OCI-LY7 (cell line): Measurements from ENCODE around the gene NUBP2. TPM values are rescaled to one million over a fixed set of nuclear protein-coding genes. Genes with fewer than 3 reads are reported as not detected.

Source experiments
- BruUV-seq: library from RNA; stranded (reverse); fragments of 400-500 nt; replicated peaks from 2 replicates; lab custom pipeline; 2021; lab: Mats Ljungman, UMichigan
- CTCF ChIA-PET: fragments of 300-600 bp; sonication (Branson Sonifier 250); formaldehyde crosslinking; loops from one replicate; lab custom pipeline; 2022; ENCODE audit warnings: antibody characterized with exemption; ENCODE audit not compliant: unreplicated experiment; lab: Charles Lee
- POLR2A ChIA-PET: fragments of 300-600 bp; sonication (Branson Sonifier 250); formaldehyde crosslinking; loops from one replicate; lab custom pipeline; 2022; ENCODE audit warnings: antibody characterized with exemption; lab: Charles Lee
- DNase-seq: peaks from one replicate; pipeline ENCODE4 v3.0.0-alpha.2; 2015; ENCODE audit warnings: low spot score
- H2AFZ ChIP-seq: fragments of 200-600 bp; sonication (generic), shearing (Covaris generic); 2 replicates; pipeline ENCODE4 v1.6.1; 2014; ENCODE audit warnings: mild to moderate bottlenecking, antibody characterized with exemption, low read length, moderate library complexity
- H3K27ac ChIP-seq: fragments of 200-600 bp; sonication (generic); 2 replicates; pipeline ENCODE4 v1.5.1; 2014; ENCODE audit warnings: mixed run types, low read depth, mild to moderate bottlenecking, moderate library complexity, low read length, inconsistent platforms; ENCODE audit not compliant: poor library complexity, severe bottlenecking
- H3K36me3 ChIP-seq: fragments of 200-600 bp; sonication (generic); 2 replicates; pipeline ENCODE4 v1.6.1; 2014; ENCODE audit warnings: mild to moderate bottlenecking, antibody characterized with exemption, low read length, moderate library complexity, mixed read lengths; ENCODE audit not compliant: insufficient read depth
- H3K4me1 ChIP-seq: fragments of 200-600 bp; sonication (generic); 2 replicates; pipeline ENCODE4 v1.5.1; 2014; ENCODE audit warnings: mild to moderate bottlenecking, low read length; ENCODE audit not compliant: insufficient read depth, poor library complexity, severe bottlenecking
- H3K4me2 ChIP-seq: fragments of 200-600 bp; sonication (generic); 2 replicates; pipeline ENCODE4 v1.6.1; 2014; ENCODE audit warnings: mild to moderate bottlenecking, low read length
- H3K4me3 ChIP-seq: fragments of 200-600 bp; sonication (generic); 2 replicates; pipeline ENCODE4 v1.5.1; 2014; ENCODE audit warnings: mild to moderate bottlenecking, low read depth, low read length; ENCODE audit not compliant: poor library complexity, severe bottlenecking
- H3K79me2 ChIP-seq: fragments of 200-600 bp; sonication (generic); 2 replicates; pipeline ENCODE4 v1.6.1; 2016; ENCODE audit warnings: low read depth, mild to moderate bottlenecking, low read length, moderate library complexity, mixed read lengths; ENCODE audit not compliant: insufficient read depth
- H3K9me2 ChIP-seq: fragments of 200-600 bp; sonication (generic); 2 replicates; pipeline ENCODE4 v1.6.1; 2016; ENCODE audit warnings: mild to moderate bottlenecking, low read length, mixed read lengths; ENCODE audit not compliant: insufficient read depth
- H3K9me3 ChIP-seq: fragments of 200-600 bp; sonication (generic); 2 replicates; pipeline ENCODE4 v1.6.1; 2014; ENCODE audit warnings: mild to moderate bottlenecking, mixed run types, low read length, mixed read lengths
- H4K20me1 ChIP-seq: fragments of 200-600 bp; sonication (generic); 2 replicates; pipeline ENCODE4 v1.6.1; 2014; ENCODE audit warnings: mild to moderate bottlenecking, antibody characterized with exemption, low read length, moderate library complexity, mixed read lengths; ENCODE audit not compliant: insufficient read depth
- CTCF ChIP-seq: fragments of 200-600 bp; sonication (generic); conservative IDR thresholded peaks from 2 replicates; pipeline ENCODE4 v1.5.1; 2014; ENCODE audit warnings: mild to moderate bottlenecking, antibody characterized with exemption, low read length, moderate library complexity, mixed read lengths
- EZH2phosphoT487 ChIP-seq: fragments of 200-600 bp; sonication (generic); IDR thresholded peaks from 2 replicates; pipeline ENCODE4 v1.6.1; 2018; ENCODE audit warnings: low read depth, borderline replicate concordance, mild to moderate bottlenecking, mixed run types, antibody characterized with exemption, low read length, moderate library complexity, mixed read lengths
- intact Hi-C: fragments of 100-400 bp; cut with micrococcal nuclease; formaldehyde crosslinking; loops from one replicate; pipeline ENCODE4 v1.10.0; 2022; ENCODE audit not compliant: unreplicated experiment
- total RNA-seq, 2 experiments: library from RNA; depleted of rRNA in 1 of 2; stranded (reverse); fragments of >200 nt in 1 of 2; shearing (Covaris generic) in 1 of 2; gene quantifications; 2 replicates each; pipeline ENCODE4 v1.2.3, GENCODE V29; 2014 to 2022

Gene NUBP2
- total RNA-seq, 2 experiments from 2014 or later: 62.7 to 94.9 TPM

GRCh38 chr16:1820946-1821290, 38.2 kb downstream of the NUBP2 start:
- Histone ChIP-seq H3K4me2 (no peak overlapping the region), H3K79me2 (no peaks in the 10 kb centered on the region), H3K4me3 (no peak overlapping the region), H3K9me2 (no peaks in the 10 kb centered on the region), H3K27ac (no peak overlapping the region), H2AFZ (no peak overlapping the region), H3K36me3 (no peaks in the 10 kb centered on the region), H3K4me1 (peaks cover 4% of the 10 kb centered on the region), H4K20me1 (no peaks in the 10 kb centered on the region), H3K9me3 (no peaks in the 10 kb centered on the region)
- ChIA-PET POLR2A (no interaction called here), CTCF (no interaction called here)
- BruUV-seq: no TSS peak
- DNase-seq: no peak
- intact Hi-C loops: no loop called here
- TF ChIP-seq CTCF (no peak), EZH2phosphoT487 (no peak)

GRCh38 chr16:1821861-1822611, 39.3 kb downstream of the NUBP2 start:
- TF ChIP-seq EZH2phosphoT487 (no peak), CTCF (no peak)
- no peak overlapping the region for H2AFZ ChIP-seq
- no peak overlapping the region for H3K27ac ChIP-seq
- no peaks in the 10 kb centered on the region for H3K36me3 ChIP-seq
- no peaks in the 10 kb centered on the region for H3K79me2 ChIP-seq
- no TSS peak for BruUV-seq
- H3K4me1 ChIP-seq: peaks cover 4% of the 10 kb centered on the region
- POLR2A ChIA-PET: no interaction called here
- CTCF ChIA-PET: interaction anchor here (0.6 kb wide), 1 partner anchor 107 kb away, joined by 3 read pairs; no protein-coding TSS in a partner anchor
- no peak overlapping the region for H3K4me3 ChIP-seq
- H3K9me3 ChIP-seq: no peaks in the 10 kb centered on the region
- no peaks in the 10 kb centered on the region for H3K9me2 ChIP-seq
- intact Hi-C loops: no loop called here
- no peaks in the 10 kb centered on the region for H4K20me1 ChIP-seq
- H3K4me2 ChIP-seq: no peak overlapping the region
- DNase-seq: no peak

- ChIA-PET POLR2A (interaction anchor here (0.5 kb wide), 1 partner anchor 118 kb away, joined by 3 read pairs; no protein-coding TSS in a partner anchor), CTCF (interaction anchor here (0.6 kb wide), 1 partner anchor 106 kb away, joined by 3 read pairs; no protein-coding TSS in a partner anchor)
- Histone ChIP-seq H3K9me2 (no peaks in the 10 kb centered on the region), H3K9me3 (no peaks in the 10 kb centered on the region), H3K36me3 (no peaks in the 10 kb centered on the region), H2AFZ (no peak overlapping the region), H3K79me2 (no peaks in the 10 kb centered on the region), H4K20me1 (no peaks in the 10 kb centered on the region), H3K4me1 (peaks cover 9% of the 10 kb centered on the region), H3K4me2 (no peak overlapping the region), H3K27ac (no peak overlapping the region), H3K4me3 (no peak overlapping the region)
- no peak for DNase-seq
- intact Hi-C loops: no loop called here
- TF ChIP-seq CTCF (no peak), EZH2phosphoT487 (no peak)
- BruUV-seq: no TSS peak
Measured at GRCh38 chr16:1822801-1823200, 40.0 kb downstream of the NUBP2 start.
